HEK293T (cell line): ENCODE data around the gene TMPRSS9.

Source experiments
- ARNT ChIP-seq: fragments of 450-650 bp; IDR thresholded peaks from 2 replicates; pipeline ENCODE4 v1.6.1; 2017; ENCODE audit warnings: mild to moderate bottlenecking
- BHLHE40 ChIP-seq: fragments of 450-650 bp; IDR thresholded peaks from 2 replicates; pipeline ENCODE4 v1.6.1; 2016; ENCODE audit warnings: mild to moderate bottlenecking, moderate library complexity, borderline replicate concordance
- CTBP1 ChIP-seq: fragments of 450-650 bp; IDR thresholded peaks from 2 replicates; pipeline ENCODE4 v1.6.1; 2016; ENCODE audit warnings: borderline replicate concordance
- FOXA1 ChIP-seq: fragments of 450-650 bp; IDR thresholded peaks from 2 replicates; pipeline ENCODE4 v1.6.1; 2016; ENCODE audit warnings: mild to moderate bottlenecking
- FOXK2 ChIP-seq: fragments of 450-650 bp; IDR thresholded peaks from 2 replicates; pipeline ENCODE4 v1.6.1; 2016; ENCODE audit warnings: mild to moderate bottlenecking
- FOXM1 ChIP-seq: fragments of 450-650 bp; IDR thresholded peaks from 2 replicates; pipeline ENCODE4 v1.6.1; 2017; ENCODE audit warnings: mild to moderate bottlenecking, borderline replicate concordance
- HDGF ChIP-seq: fragments of 450-650 bp; IDR thresholded peaks from 2 replicates; pipeline ENCODE4 v1.6.1; 2017; ENCODE audit warnings: antibody characterized with exemption, borderline replicate concordance
- LEF1 ChIP-seq: fragments of 450-650 bp; IDR thresholded peaks from 2 replicates; pipeline ENCODE4 v1.6.1; 2017; ENCODE audit warnings: mild to moderate bottlenecking, borderline replicate concordance
- NFRKB ChIP-seq: fragments of 450-650 bp; IDR thresholded peaks from 2 replicates; pipeline ENCODE4 v1.6.1; 2016; ENCODE audit warnings: mild to moderate bottlenecking, moderate library complexity
- SP1 ChIP-seq: fragments of 450-650 bp; IDR thresholded peaks from 2 replicates; pipeline ENCODE4 v1.6.1; 2017
- SUZ12 ChIP-seq: fragments of 450-650 bp; IDR thresholded peaks from 2 replicates; pipeline ENCODE4 v1.6.1; 2016; ENCODE audit warnings: mild to moderate bottlenecking
- TARDBP ChIP-seq: fragments of 450-650 bp; IDR thresholded peaks from 2 replicates; pipeline ENCODE4 v1.6.1; 2016

DNA sequence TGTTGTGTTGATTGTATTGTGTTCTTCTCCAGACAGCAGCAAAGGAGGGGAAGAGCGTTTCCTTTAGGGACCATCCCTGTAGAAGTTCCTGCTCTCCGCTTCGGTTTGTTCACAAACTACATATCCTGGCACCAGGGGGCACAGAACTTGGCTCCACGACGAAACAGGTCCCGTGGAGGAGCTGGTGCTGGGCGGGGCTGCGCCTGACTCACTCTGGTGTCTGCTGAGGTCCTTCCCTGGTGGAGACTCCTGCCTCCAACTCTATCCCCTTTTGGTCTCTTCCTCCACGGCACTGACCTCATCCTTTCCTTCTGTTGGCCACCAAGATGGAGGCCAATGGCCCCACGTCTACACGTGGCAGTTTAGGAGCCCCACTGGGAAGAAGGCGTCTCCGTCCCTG, 14.7 kb downstream of the TMPRSS9 start:
- TF ChIP-seq BHLHE40 = no peak
- TF ChIP-seq CTBP1 = no peak
- no peak for TF ChIP-seq FOXM1
- no peak for TF ChIP-seq SP1
- TF ChIP-seq NFRKB = no peak
- TF ChIP-seq HDGF = no peak
- TF ChIP-seq SUZ12 = no peak
- no peak for TF ChIP-seq TARDBP
- no peak for TF ChIP-seq FOXA1
- no peak for TF ChIP-seq ARNT
- no peak for TF ChIP-seq FOXK2
- TF ChIP-seq LEF1 = no peak
